Coronary artery (tissue), 2 donors: Measurements from ENCODE around the gene GRIP2.
"Not testable (repeated sequence)": the region's sequence is repeated elsewhere in the genome, so short reads cannot be mapped to it uniquely, and the experiment has no call there.

ENCODE experiments used
- DNase-seq: peaks from one replicate; pipeline ENCODE4 v3.0.0-alpha.2; 2017; ENCODE audit warnings: low spot score
- H3K27ac ChIP-seq, 2 donors: fragments of 200-600 bp; sonication (generic); one replicate each; pipeline ENCODE4 v1.5.1; 2016 to 2019
- H3K4me3 ChIP-seq: fragments of 200-600 bp; sonication (generic); 2 replicates; pipeline ENCODE4 v1.5.1; 2016; ENCODE audit warnings: mild to moderate bottlenecking, moderate library complexity
- CTCF ChIP-seq: fragments of 200-600 bp; sonication (generic); IDR thresholded peaks from one replicate; pipeline ENCODE4 v1.5.1; 2019; ENCODE audit warnings: antibody characterized with exemption

Gene GRIP2

GRCh38 chr3:14517601-14518431, 22.3 kb downstream of the GRIP2 start:
- Histone ChIP-seq H3K4me3 (no peak overlapping the region), H3K27ac (no peak overlapping the region)
- no peak for DNase-seq
- no peak for TF ChIP-seq CTCF

- Histone ChIP-seq H3K27ac (no peak overlapping the region), H3K4me3 (no peak overlapping the region)
- DNase-seq, result no peak
- TF ChIP-seq CTCF, result no peak
Observed at GRCh38 chr3:14516738-14517345, 23.3 kb downstream of the GRIP2 start.

- not testable (repeated sequence) for DNase-seq, H3K27ac ChIP-seq, H3K4me3 ChIP-seq
Observed at GRCh38 chr3:14515526-14515925, 24.6 kb downstream of the GRIP2 start.

- DNase-seq, result no peak
- Histone ChIP-seq H3K4me3 (no peak overlapping the region), H3K27ac (no peak overlapping the region)
- no peak for TF ChIP-seq CTCF
Observed at GRCh38 chr3:14514323-14514720, 25.8 kb downstream of the GRIP2 start.

- H3K27ac ChIP-seq, result no peak overlapping the region
- TF ChIP-seq CTCF, result no peak
- no peak for DNase-seq
Observed at GRCh38 chr3:14513566-14514322, 26.4 kb downstream of the GRIP2 start.

GRCh38 chr3:14512942-14513327, 27.2 kb downstream of the GRIP2 start:
- no peak for TF ChIP-seq CTCF
- Histone ChIP-seq H3K4me3 (no peak overlapping the region), H3K27ac (no peak overlapping the region)
- DNase-seq, result no peak

More at GRCh38 chr3:14513566-14514322, 26.4 kb downstream of the GRIP2 start:
- H3K4me3 ChIP-seq, result no peak overlapping the region

GRCh38 chr3:14512281-14512941, 27.7 kb downstream of the GRIP2 start:
- no peak overlapping the region for H3K4me3 ChIP-seq
- H3K27ac ChIP-seq, result no peak overlapping the region
- DNase-seq, result no peak
- TF ChIP-seq CTCF, result no peak
